ENCODE results near the gene GSN. TPM values are rescaled to one million over a fixed set of nuclear protein-coding genes. Genes with fewer than 3 reads are reported as not detected.

GSN gene
- total RNA-seq, 2 experiments from 2014 or later, result 2.6 to 2.7 TPM

DNA sequence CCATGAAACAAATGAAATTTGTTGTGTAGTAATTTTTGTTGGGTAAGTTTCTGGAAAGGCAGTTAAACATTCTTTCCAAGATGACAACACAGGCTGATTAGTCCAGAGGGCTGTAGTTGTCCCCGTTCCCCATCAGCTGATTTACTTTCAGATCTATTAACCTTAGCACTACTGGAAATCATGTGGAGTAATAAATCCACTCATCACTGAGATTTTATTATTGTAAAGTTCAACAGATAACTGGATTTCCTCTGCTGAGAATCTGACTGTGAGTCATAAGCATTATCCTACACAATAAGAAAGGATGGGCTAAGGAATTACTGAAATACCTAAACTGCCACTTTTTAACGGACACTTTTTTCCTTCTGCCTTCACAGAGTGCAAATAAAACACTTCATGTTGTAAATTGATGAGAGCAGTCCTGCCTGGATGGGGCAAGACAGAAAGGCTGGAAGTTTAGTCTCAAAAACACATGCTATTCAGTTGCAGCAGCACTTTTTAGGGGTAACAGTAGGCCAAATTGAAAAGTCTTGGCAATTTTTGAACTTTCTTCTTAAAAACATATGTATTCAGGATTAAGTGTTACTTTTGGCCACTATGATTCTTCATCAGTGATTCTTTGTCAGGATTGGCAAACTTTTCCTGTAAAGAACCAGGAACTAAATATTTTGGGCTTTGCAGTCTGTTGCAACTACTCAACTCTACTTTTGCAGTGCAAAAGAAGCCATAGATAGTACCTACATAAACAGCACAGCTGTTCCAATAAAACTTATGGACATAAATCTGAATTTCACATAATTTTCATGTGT is 95.1 kb downstream of the GSN start:
- TF ChIP-seq, protein P1, sequence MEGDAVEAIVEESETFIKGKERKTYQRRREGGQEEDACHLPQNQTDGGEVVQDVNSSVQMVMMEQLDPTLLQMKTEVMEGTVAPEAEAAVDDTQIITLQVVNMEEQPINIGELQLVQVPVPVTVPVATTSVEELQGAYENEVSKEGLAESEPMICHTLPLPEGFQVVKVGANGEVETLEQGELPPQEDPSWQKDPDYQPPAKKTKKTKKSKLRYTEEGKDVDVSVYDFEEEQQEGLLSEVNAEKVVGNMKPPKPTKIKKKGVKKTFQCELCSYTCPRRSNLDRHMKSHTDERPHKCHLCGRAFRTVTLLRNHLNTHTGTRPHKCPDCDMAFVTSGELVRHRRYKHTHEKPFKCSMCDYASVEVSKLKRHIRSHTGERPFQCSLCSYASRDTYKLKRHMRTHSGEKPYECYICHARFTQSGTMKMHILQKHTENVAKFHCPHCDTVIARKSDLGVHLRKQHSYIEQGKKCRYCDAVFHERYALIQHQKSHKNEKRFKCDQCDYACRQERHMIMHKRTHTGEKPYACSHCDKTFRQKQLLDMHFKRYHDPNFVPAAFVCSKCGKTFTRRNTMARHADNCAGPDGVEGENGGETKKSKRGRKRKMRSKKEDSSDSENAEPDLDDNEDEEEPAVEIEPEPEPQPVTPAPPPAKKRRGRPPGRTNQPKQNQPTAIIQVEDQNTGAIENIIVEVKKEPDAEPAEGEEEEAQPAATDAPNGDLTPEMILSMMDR (IDR thresholded peaks at IDR 0.05), result no peak
- CTCF ChIA-PET, result interaction anchor here (1.0 to 3.4 kb wide), 4 partner anchors 9 to 43 kb away, joined by 3 to 16 read pairs (median 4); no protein-coding TSS in a partner anchor
- POLR2A ChIA-PET, result interaction anchor here (1.8 kb wide), 1 partner anchor 9 kb away, joined by 8 read pairs; no protein-coding TSS in a partner anchor
- Mint-ChIP-seq H3K36me3 (ENCODE audit: low read depth) (no peaks in the 10 kb centered on the region), H3K9me3 (no peaks in the 10 kb centered on the region), H3K4me1 (ENCODE audit: low read depth) (peaks cover 70% of the 10 kb centered on the region), H3K4me3 (no peak overlapping the region), H3K27ac (no peak overlapping the region), H3K27me3 (no peaks in the 10 kb centered on the region)
- DNase-seq, result no peak
- Histone ChIP-seq H3K27ac (ENCODE audit: low read depth in 1 of 2, low read length in 2 of 2) (no peak overlapping the region), H3K27me3 (ENCODE audit: control insufficient read depth in 1 of 2, insufficient read depth in 2 of 2, low read length in 2 of 2) (no peaks in the 10 kb centered on the region), H3K4me3 (ENCODE audit: low read length) (no peak overlapping the region), H3K4me1 (ENCODE audit: insufficient read depth, low read length) (peaks cover 12% of the 10 kb centered on the region), H3K36me3 (ENCODE audit: insufficient read depth, low read length) (peaks cover 4% of the 10 kb centered on the region), H3K9me3 (ENCODE audit: control insufficient read depth in 1 of 2, insufficient read depth in 1 of 2, low read length in 2 of 2) (no peaks in the 10 kb centered on the region)
- intact Hi-C loops (cut with DNase I, micrococcal nuclease), result no loop called here
- ATAC-seq (ENCODE audit: poor library complexity), result no peak

GRCh38 chr9:121363622-121363961 is 95.6 kb downstream of the GSN start:
- intact Hi-C loops (cut with DNase I, micrococcal nuclease), result no loop called here
- Mint-ChIP-seq H3K27me3 (no peaks in the 10 kb centered on the region), H3K9me3 (no peaks in the 10 kb centered on the region), H3K36me3 (ENCODE audit: low read depth) (no peaks in the 10 kb centered on the region), H3K4me3 (no peak overlapping the region), H3K27ac (no peak overlapping the region), H3K4me1 (ENCODE audit: low read depth) (peaks cover 70% of the 10 kb centered on the region)
- no peak overlapping the region for H3K27ac ChIP-seq (ENCODE audit: low read depth in 1 of 2, low read length in 2 of 2)
- no peaks in the 10 kb centered on the region for H3K9me3 ChIP-seq (ENCODE audit: control insufficient read depth in 1 of 2, insufficient read depth in 1 of 2, low read length in 2 of 2)
- no peaks in the 10 kb centered on the region for H3K27me3 ChIP-seq (ENCODE audit: control insufficient read depth in 1 of 2, insufficient read depth in 2 of 2, low read length in 2 of 2)
- ATAC-seq (ENCODE audit: poor library complexity), result no peak
- CTCF ChIA-PET, result interaction anchor here (0.9 to 3.4 kb wide), 4 partner anchors 10 to 85 kb away, joined by 3 to 16 read pairs (median 4); no protein-coding TSS in a partner anchor
- TF ChIP-seq, protein P1 (IDR thresholded peaks at IDR 0.05), result no peak
- peaks cover 4% of the 10 kb centered on the region for H3K36me3 ChIP-seq (ENCODE audit: insufficient read depth, low read length)
- POLR2A ChIA-PET, result interaction anchor here (1.8 kb wide), 1 partner anchor 9 kb away, joined by 8 read pairs; no protein-coding TSS in a partner anchor
- H3K4me1 ChIP-seq (ENCODE audit: insufficient read depth, low read length), result peaks cover 9% of the 10 kb centered on the region
- DNase-seq, result no peak
- no peak overlapping the region for H3K4me3 ChIP-seq (ENCODE audit: low read length)

DNA sequence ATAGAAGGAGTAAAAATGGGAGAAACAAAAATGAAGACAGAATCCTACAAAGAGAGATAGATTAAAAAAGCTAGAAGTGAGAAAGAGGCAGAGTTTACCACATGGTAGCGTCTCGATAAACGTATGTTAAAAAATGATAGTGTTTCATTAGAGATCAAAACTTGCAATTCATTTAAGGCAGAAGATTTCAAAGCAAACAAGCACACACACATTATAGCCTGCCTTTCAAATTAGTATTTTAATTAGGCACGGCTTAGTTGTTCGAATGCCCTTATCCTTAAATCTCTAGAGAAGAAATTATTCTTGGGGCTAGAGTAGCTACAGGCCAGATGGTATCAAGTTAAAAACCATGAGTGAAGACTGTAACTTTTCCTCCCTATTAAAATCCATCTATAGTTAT is 96.1 kb downstream of the GSN start:
- Mint-ChIP-seq H3K4me3 (no peak overlapping the region), H3K9me3 (no peaks in the 10 kb centered on the region), H3K36me3 (ENCODE audit: low read depth) (no peaks in the 10 kb centered on the region), H3K27ac (no peak overlapping the region), H3K27me3 (no peaks in the 10 kb centered on the region), H3K4me1 (ENCODE audit: low read depth) (peaks cover 70% of the 10 kb centered on the region)
- Histone ChIP-seq H3K9me3 (ENCODE audit: control insufficient read depth in 1 of 2, insufficient read depth in 1 of 2, low read length in 2 of 2) (no peaks in the 10 kb centered on the region), H3K4me3 (ENCODE audit: low read length) (no peak overlapping the region), H3K27me3 (ENCODE audit: control insufficient read depth in 1 of 2, insufficient read depth in 2 of 2, low read length in 2 of 2) (no peaks in the 10 kb centered on the region), H3K4me1 (ENCODE audit: insufficient read depth, low read length) (peaks cover 6% of the 10 kb centered on the region), H3K27ac (ENCODE audit: low read depth in 1 of 2, low read length in 2 of 2) (no peak overlapping the region), H3K36me3 (ENCODE audit: insufficient read depth, low read length) (peaks cover 4% of the 10 kb centered on the region)
- DNase-seq (no peak), ATAC-seq (ENCODE audit: poor library complexity) (no peak)
- intact Hi-C loops (cut with DNase I, micrococcal nuclease), result no loop called here
- POLR2A ChIA-PET, result interaction anchor here (1.8 kb wide), 1 partner anchor 10 kb away, joined by 8 read pairs; no protein-coding TSS in a partner anchor
- CTCF ChIA-PET, result interaction anchor here (0.9 to 3.4 kb wide), 4 partner anchors 10 to 86 kb away, joined by 3 to 16 read pairs (median 4); no protein-coding TSS in a partner anchor
- TF ChIP-seq, protein P1 (IDR thresholded peaks at IDR 0.05), result no peak

All from CD4-positive, alpha-beta T cell (primary cell).